Measurements from ENCODE around the gene AGBL1.

The AGBL1 gene

GRCh38 chr15:86556396-86557017, 476.8 kb downstream of the AGBL1 start:
- FAIRE-seq (no peak), DNase-seq (ENCODE audit: insufficient read length) (no peak)
- no peak for TF ChIP-seq POLR2AphosphoS5 (IDR thresholded peaks at IDR 0.05; ENCODE audit: low read depth, low read length)
- no peak for TF ChIP-seq TAF1 (IDR thresholded peaks at IDR 0.05; ENCODE audit: borderline replicate concordance, low read depth, low read length)
- no peak for TF ChIP-seq POLR2A (IDR thresholded peaks at IDR 0.05; ENCODE audit: low read depth, low read length)

DNA sequence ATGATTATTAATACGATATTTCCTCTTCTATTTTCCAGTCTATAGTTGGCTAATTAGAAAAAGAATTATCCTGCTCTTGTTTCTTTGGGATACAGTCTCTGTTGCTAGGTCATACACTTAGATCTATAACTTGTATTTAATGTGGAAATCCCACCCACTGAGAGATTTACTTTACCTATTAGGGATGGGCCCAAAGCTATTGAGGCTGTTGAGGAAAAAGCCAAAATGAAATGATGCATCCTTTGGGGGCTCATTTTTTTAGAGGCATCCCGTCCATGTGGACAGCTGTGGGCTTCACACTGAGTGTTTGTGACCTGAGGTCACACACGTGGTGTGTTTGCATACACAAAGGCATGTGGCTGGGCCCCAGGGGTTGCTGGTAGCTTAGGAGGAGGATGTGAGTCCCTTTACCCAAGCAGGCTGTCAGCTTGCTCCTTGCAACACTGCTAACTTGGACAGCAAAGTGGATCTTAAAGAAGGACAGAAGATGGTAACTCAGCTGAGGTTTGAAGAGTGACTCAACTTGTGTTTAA, 477.4 kb downstream of the AGBL1 start:
- DNase-seq (ENCODE audit: insufficient read length) (no peak), FAIRE-seq (no peak)
- TF ChIP-seq POLR2AphosphoS5 (IDR thresholded peaks at IDR 0.05; ENCODE audit: low read depth, low read length) (no peak), TAF1 (IDR thresholded peaks at IDR 0.05; ENCODE audit: borderline replicate concordance, low read depth, low read length) (no peak), POLR2A (IDR thresholded peaks at IDR 0.05; ENCODE audit: low read depth, low read length) (no peak)

GRCh38 chr15:86558252-86558651, 478.6 kb downstream of the AGBL1 start:
- FAIRE-seq = no peak
- DNase-seq (ENCODE audit: insufficient read length) = no peak
- no peak for TF ChIP-seq TAF1 (IDR thresholded peaks at IDR 0.05; ENCODE audit: borderline replicate concordance, low read depth, low read length)
- TF ChIP-seq POLR2A (IDR thresholded peaks at IDR 0.05; ENCODE audit: low read depth, low read length) = no peak
- TF ChIP-seq POLR2AphosphoS5 (IDR thresholded peaks at IDR 0.05; ENCODE audit: low read depth, low read length) = no peak

GRCh38 chr15:86558686-86559085, 479.0 kb downstream of the AGBL1 start:
- DNase-seq (ENCODE audit: insufficient read length) (no peak), FAIRE-seq (no peak)
- no peak for TF ChIP-seq POLR2A (IDR thresholded peaks at IDR 0.05; ENCODE audit: low read depth, low read length)
- no peak for TF ChIP-seq TAF1 (IDR thresholded peaks at IDR 0.05; ENCODE audit: borderline replicate concordance, low read depth, low read length)
- no peak for TF ChIP-seq POLR2AphosphoS5 (IDR thresholded peaks at IDR 0.05; ENCODE audit: low read depth, low read length)

DNA sequence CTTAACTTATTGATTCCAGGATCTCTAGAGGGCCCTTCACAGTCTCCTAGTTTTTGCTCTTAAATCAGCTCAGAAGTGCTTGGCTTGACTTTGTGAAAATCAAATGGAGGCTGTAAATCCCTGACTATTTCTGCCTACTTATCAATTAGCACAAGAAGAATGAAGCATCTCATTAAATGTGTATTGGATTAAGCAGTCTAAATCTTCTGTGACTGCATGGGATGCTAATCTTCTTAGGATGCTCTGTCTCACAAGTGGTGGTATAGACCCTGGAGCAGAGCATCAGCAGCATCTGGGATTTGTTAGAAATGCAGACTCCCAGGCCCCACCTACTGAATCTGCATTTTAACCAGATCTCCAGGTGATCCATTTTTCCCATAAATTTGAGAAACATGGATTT, 488.7 kb downstream of the AGBL1 start:
- TF ChIP-seq TAF1 (IDR thresholded peaks at IDR 0.05; ENCODE audit: borderline replicate concordance, low read depth, low read length) (no peak), POLR2AphosphoS5 (IDR thresholded peaks at IDR 0.05; ENCODE audit: low read depth, low read length) (no peak), POLR2A (IDR thresholded peaks at IDR 0.05; ENCODE audit: low read depth, low read length) (no peak)
- no peak for FAIRE-seq
- DNase-seq (ENCODE audit: insufficient read length) = no peak

GRCh38 chr15:86570738-86571137, 491.1 kb downstream of the AGBL1 start:
- no peak for DNase-seq (ENCODE audit: insufficient read length)
- no peak for FAIRE-seq
- TF ChIP-seq POLR2AphosphoS5 (IDR thresholded peaks at IDR 0.05; ENCODE audit: low read depth, low read length) (no peak), POLR2A (IDR thresholded peaks at IDR 0.05; ENCODE audit: low read depth, low read length) (no peak), TAF1 (IDR thresholded peaks at IDR 0.05; ENCODE audit: borderline replicate concordance, low read depth, low read length) (no peak)

DNA sequence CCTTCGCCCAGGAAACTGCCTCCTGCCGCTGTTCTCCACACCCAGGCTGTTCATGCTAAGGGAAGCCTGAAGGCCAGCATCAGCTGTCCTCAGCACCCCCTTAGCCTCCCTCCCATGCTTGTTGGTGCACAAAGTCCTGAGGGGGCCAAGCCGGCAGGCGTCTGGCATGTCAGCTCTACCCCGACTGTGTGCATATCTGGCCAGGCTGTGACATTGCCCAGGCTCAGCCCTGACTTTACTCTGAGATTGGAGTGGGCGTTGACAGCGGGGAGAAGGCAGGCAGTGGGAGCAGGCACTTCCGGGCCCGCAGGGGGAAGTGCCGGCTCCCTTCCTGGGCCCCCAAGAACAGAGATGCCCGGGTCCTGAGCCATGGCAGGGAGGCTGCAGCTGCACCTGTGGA, 492.2 kb downstream of the AGBL1 start:
- TF ChIP-seq POLR2AphosphoS5 (IDR thresholded peaks at IDR 0.05; ENCODE audit: low read depth, low read length) (no peak), POLR2A (IDR thresholded peaks at IDR 0.05; ENCODE audit: low read depth, low read length) (no peak), TAF1 (IDR thresholded peaks at IDR 0.05; ENCODE audit: borderline replicate concordance, low read depth, low read length) (no peak)
- DNase-seq (ENCODE audit: insufficient read length) (no peak), FAIRE-seq (no peak)

GRCh38 chr15:86572368-86572841, 492.7 kb downstream of the AGBL1 start:
- TF ChIP-seq TAF1 (IDR thresholded peaks at IDR 0.05; ENCODE audit: borderline replicate concordance, low read depth, low read length) (no peak), POLR2AphosphoS5 (IDR thresholded peaks at IDR 0.05; ENCODE audit: low read depth, low read length) (no peak), POLR2A (IDR thresholded peaks at IDR 0.05; ENCODE audit: low read depth, low read length) (no peak)
- FAIRE-seq = no peak

GRCh38 chr15:86573476-86573875, 493.8 kb downstream of the AGBL1 start:
- DNase-seq (ENCODE audit: insufficient read length) (no peak), FAIRE-seq (no peak)
- TF ChIP-seq POLR2AphosphoS5 (IDR thresholded peaks at IDR 0.05; ENCODE audit: low read depth, low read length) = no peak
- no peak for TF ChIP-seq POLR2A (IDR thresholded peaks at IDR 0.05; ENCODE audit: low read depth, low read length)
- TF ChIP-seq TAF1 (IDR thresholded peaks at IDR 0.05; ENCODE audit: borderline replicate concordance, low read depth, low read length) = no peak

More at GRCh38 chr15:86572368-86572841, 492.7 kb downstream of the AGBL1 start:
- DNase-seq (ENCODE audit: insufficient read length) = no peak

DNA sequence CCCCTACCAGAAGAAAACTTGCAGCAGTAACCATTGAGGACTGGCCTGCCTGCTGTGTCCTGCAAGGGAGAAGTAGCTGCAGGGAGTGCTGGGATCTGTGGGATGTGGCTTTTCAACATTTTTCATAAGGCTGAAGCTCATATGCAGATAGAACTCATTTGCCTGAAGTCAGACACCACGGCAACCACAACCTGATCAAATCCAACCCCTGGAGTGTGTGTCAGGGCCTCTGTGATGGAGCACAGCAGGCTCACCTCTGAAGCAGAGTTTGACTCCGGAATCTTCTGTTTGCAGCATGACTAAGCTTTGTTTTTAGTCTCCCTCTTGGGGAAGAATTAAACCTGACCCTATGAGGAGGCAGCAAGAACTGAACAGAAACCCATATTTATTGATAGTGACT, 508.7 kb downstream of the AGBL1 start:
- FAIRE-seq = no peak
- no peak for TF ChIP-seq POLR2AphosphoS5 (IDR thresholded peaks at IDR 0.05; ENCODE audit: low read depth, low read length)
- TF ChIP-seq TAF1 (IDR thresholded peaks at IDR 0.05; ENCODE audit: borderline replicate concordance, low read depth, low read length) = no peak
- TF ChIP-seq POLR2A (IDR thresholded peaks at IDR 0.05; ENCODE audit: low read depth, low read length) = no peak
- no peak for DNase-seq (ENCODE audit: insufficient read length)

- DNase-seq (ENCODE audit: insufficient read length) (no peak), FAIRE-seq (no peak)
- TF ChIP-seq POLR2AphosphoS5 (IDR thresholded peaks at IDR 0.05; ENCODE audit: low read depth, low read length) (no peak), POLR2A (IDR thresholded peaks at IDR 0.05; ENCODE audit: low read depth, low read length) (no peak), TAF1 (IDR thresholded peaks at IDR 0.05; ENCODE audit: borderline replicate concordance, low read depth, low read length) (no peak)
These were observed 510.8 kb downstream of the AGBL1 start for GRCh38 chr15:86590461-86590860.

DNA sequence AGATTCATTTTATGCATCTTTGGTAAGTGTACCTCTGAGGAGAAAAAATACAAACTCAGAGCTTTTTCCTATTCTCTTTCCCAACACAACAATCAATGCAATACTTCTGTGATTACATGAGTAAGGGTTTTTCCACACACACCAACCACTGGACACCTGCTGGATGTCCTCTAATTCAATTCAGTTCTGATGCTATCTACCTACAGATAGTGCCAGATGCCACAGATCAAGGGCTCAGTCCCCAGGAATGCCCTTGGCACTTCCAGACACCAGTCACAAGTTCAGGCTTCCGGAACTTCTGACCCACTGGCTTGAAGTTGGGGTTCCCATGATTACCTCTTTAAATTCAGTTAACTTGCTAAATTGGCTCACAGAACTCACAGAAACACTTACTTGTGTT, 511.5 kb downstream of the AGBL1 start:
- no peak for DNase-seq (ENCODE audit: insufficient read length)
- no peak for FAIRE-seq
- TF ChIP-seq TAF1 (IDR thresholded peaks at IDR 0.05; ENCODE audit: borderline replicate concordance, low read depth, low read length) (no peak), POLR2A (IDR thresholded peaks at IDR 0.05; ENCODE audit: low read depth, low read length) (no peak), POLR2AphosphoS5 (IDR thresholded peaks at IDR 0.05; ENCODE audit: low read depth, low read length) (no peak)

Data from GM12892 (cell line).